GM18505 (cell line): Measurements from ENCODE around the gene TGIF1.

ENCODE experiments used
- ATAC-seq: cut with Tn5 transposase; IDR thresholded peaks from one replicate; pipeline ENCODE4 v1.9.1; 2021; ENCODE audit not compliant: unreplicated experiment
- POLR2A ChIP-seq: IDR thresholded peaks from 4 replicates; pipeline ENCODE4 v1.6.1; 2011; ENCODE audit warnings: borderline replicate concordance; ENCODE audit not compliant: insufficient read depth, insufficient read length; ENCODE audit errors: extremely low read depth

The TGIF1 gene

GRCh38 chr18:3447068-3447894 lies 2.7 kb upstream of the TGIF1 start:
- ATAC-seq: no peak

GRCh38 chr18:3447895-3448837 lies 1.8 kb upstream of the TGIF1 start:
- ATAC-seq: peak; percentile 62
- TF ChIP-seq POLR2A: no peak

More at GRCh38 chr18:3447068-3447894, 2.7 kb upstream of the TGIF1 start:
- TF ChIP-seq POLR2A: no peak

GRCh38 chr18:3448838-3449511 lies 997 bp upstream of the TGIF1 start:
- TF ChIP-seq POLR2A: peak; percentile 42

GRCh38 chr18:3449512-3450011 lies 410 bp upstream of the TGIF1 start:
- no peak for ATAC-seq
- TF ChIP-seq POLR2A: no peak

More at GRCh38 chr18:3448838-3449511, 997 bp upstream of the TGIF1 start:
- peak; percentile 52 for ATAC-seq

GRCh38 chr18:3450799-3451182 lies 819 bp downstream of the TGIF1 start:
- ATAC-seq: no peak
- no peak for TF ChIP-seq POLR2A

GRCh38 chr18:3451183-3451988 lies 1.4 kb downstream of the TGIF1 start:
- no peak for TF ChIP-seq POLR2A
- ATAC-seq: no peak

GRCh38 chr18:3451989-3452749 lies 2.2 kb downstream of the TGIF1 start:
- no peak for ATAC-seq
- no peak for TF ChIP-seq POLR2A

GRCh38 chr18:3452750-3453539 lies 3.0 kb downstream of the TGIF1 start:
- no peak for ATAC-seq

GRCh38 chr18:3453540-3454364 lies 3.8 kb downstream of the TGIF1 start:
- no peak for ATAC-seq
- no peak for TF ChIP-seq POLR2A

More at GRCh38 chr18:3452750-3453539, 3.0 kb downstream of the TGIF1 start:
- no peak for TF ChIP-seq POLR2A

GRCh38 chr18:3454365-3455089 lies 4.6 kb downstream of the TGIF1 start:
- no peak for ATAC-seq
- TF ChIP-seq POLR2A: no peak

- ATAC-seq: no peak
- no peak for TF ChIP-seq POLR2A
Observed at GRCh38 chr18:3455090-3455635, 5.2 kb downstream of the TGIF1 start.
